Astrocyte of the cerebellum (primary cell): ENCODE results near the gene AACS.
"Not testable (repeated sequence)": the region's sequence is repeated elsewhere in the genome, so short reads cannot be mapped to it uniquely, and the experiment has no call there.

ENCODE experiments used
- DNase-seq: peaks from one replicate; pipeline ENCODE4 v3.0.0-alpha.2; 2011; ENCODE audit warnings: low read depth
- H3K4me3 ChIP-seq: 2 replicates; pipeline ENCODE4 v1.5.1; 2011; ENCODE audit warnings: mild to moderate bottlenecking, low read depth, low read length, moderate library complexity
- in situ Hi-C: cut with HindIII; loops from 2 replicates; pipeline ENCODE4 v1.10.0; 2017; ENCODE audit warnings: low sequenced_read_pairs
- TF ChIP-seq, protein P1 (sequence below): IDR thresholded peaks from 2 replicates; pipeline ENCODE4 v1.5.1; 2012; ENCODE audit warnings: low read length, low read depth, moderate library complexity, mild to moderate bottlenecking; ENCODE audit errors: missing control alignments

The AACS gene

GRCh38 chr12:125136702-125137101, 71.5 kb downstream of the AACS start:
- TF ChIP-seq, protein P1, sequence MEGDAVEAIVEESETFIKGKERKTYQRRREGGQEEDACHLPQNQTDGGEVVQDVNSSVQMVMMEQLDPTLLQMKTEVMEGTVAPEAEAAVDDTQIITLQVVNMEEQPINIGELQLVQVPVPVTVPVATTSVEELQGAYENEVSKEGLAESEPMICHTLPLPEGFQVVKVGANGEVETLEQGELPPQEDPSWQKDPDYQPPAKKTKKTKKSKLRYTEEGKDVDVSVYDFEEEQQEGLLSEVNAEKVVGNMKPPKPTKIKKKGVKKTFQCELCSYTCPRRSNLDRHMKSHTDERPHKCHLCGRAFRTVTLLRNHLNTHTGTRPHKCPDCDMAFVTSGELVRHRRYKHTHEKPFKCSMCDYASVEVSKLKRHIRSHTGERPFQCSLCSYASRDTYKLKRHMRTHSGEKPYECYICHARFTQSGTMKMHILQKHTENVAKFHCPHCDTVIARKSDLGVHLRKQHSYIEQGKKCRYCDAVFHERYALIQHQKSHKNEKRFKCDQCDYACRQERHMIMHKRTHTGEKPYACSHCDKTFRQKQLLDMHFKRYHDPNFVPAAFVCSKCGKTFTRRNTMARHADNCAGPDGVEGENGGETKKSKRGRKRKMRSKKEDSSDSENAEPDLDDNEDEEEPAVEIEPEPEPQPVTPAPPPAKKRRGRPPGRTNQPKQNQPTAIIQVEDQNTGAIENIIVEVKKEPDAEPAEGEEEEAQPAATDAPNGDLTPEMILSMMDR, result no peak
- H3K4me3 ChIP-seq, result no peak overlapping the region
- in situ Hi-C loops, result no loop called here
- no peak for DNase-seq

DNA sequence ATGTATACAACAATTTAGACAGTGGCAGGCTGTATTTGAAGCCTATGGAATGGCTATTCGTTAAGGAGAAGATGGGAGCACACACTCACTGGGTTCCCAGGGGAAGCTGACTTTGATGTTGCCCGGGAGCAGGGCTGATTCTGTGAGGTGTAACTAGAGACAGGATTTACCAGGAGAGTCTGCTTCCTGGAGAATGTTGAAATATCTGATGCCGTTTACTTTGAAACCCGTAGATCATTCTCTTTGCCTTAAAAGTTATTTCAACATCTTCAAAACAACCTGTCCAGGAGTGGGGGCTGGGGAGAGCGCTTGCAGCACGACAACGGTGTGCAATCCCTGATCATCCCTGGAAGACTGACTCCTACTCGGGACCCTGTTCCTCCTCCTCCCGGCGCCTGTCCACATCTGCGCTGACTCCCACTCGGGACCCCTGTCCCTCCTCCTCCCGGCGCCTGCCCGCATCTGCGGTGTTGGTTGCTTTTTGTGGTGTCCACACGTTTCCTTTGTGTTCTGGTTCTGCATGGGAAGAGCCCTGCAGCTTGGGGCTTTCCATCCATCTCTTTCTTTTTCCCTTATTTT, 72.6 kb downstream of the AACS start:
- TF ChIP-seq, protein P1, result no peak
- in situ Hi-C loops, result no loop called here
- H3K4me3 ChIP-seq, result no peak overlapping the region

GRCh38 chr12:125140279-125141209, 75.3 kb downstream of the AACS start:
- DNase-seq, result no peak
- in situ Hi-C loops, result no loop called here
- TF ChIP-seq, protein P1, result no peak
- no peak overlapping the region for H3K4me3 ChIP-seq

More for the DNA sequence above, 72.6 kb downstream of the AACS start:
- no peak for DNase-seq

DNA sequence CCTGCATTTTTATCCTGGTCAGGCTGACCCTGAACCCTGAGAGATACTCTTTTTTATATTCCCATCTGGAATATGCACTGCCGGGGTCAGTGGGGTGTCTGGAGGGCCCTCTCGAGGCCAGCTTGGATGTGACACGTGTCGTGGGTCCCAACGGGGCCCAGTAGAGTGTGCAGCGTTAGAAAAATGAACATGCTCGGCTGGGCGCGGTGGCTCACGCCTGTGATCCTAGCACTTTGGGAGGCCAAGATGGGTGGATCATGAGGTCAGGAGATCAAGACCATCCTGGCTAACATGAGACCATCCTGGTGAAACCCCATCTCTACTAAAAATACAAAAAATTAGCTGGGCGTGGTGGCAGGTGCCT, 76.0 kb downstream of the AACS start:
- in situ Hi-C loops, DNase-seq, H3K4me3 ChIP-seq: not testable (repeated sequence)

DNA sequence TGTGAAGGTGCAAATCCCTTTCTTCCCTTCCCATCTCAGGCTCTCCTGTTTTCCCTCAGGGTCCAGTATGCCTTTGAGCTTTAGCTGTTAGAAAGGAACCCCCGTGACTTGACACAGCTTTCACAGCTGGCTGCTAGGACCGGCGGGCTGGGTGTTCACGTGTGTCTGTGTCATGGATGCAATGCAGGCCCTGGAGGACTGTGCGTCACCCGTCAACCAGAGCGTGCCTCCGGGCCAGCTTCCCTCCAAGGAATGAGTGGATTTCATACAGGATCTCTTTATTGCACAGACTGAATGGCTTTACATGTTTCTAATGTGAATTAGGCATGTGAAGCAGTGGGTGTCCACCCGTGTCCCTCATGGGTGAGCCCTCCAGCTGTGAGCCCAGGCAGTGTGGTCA, 77.4 kb downstream of the AACS start:
- no peak for DNase-seq
- TF ChIP-seq, protein P1, result no peak
- H3K4me3 ChIP-seq, result no peak overlapping the region

DNA sequence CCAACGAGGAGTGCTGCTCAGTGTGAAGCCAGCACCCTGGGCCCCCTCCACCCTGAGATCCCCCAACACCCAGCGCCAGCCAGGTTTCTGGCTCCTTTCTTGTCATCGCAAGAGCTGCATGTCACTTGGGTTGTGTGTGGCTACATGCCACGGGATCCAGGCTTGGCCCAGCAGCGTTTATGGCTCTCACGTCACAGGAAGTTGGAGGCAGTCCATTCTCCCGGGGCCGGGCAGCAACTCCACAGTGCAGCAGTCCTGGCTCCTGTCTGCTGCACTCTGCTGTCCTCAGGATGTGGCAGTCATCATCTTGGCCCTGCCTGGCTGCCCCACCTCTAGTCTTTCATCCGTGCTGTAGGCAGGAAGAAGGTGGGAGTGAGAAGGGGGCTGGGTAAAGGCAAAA, 78.3 kb downstream of the AACS start:
- no peak for DNase-seq
- in situ Hi-C loops, result no loop called here

More for the DNA sequence above, 77.4 kb downstream of the AACS start:
- in situ Hi-C loops, result no loop called here

More for the DNA sequence above, 78.3 kb downstream of the AACS start:
- H3K4me3 ChIP-seq, result no peak overlapping the region
- TF ChIP-seq, protein P1, result no peak
